NCI-H2171 (cell line): Measurements from ENCODE around the gene PGBD1.

Source experiments
- DNase-seq: peaks from one replicate; lab custom pipeline; 2025; lab: John Stamatoyannopoulos, UW

Gene PGBD1, protein sequence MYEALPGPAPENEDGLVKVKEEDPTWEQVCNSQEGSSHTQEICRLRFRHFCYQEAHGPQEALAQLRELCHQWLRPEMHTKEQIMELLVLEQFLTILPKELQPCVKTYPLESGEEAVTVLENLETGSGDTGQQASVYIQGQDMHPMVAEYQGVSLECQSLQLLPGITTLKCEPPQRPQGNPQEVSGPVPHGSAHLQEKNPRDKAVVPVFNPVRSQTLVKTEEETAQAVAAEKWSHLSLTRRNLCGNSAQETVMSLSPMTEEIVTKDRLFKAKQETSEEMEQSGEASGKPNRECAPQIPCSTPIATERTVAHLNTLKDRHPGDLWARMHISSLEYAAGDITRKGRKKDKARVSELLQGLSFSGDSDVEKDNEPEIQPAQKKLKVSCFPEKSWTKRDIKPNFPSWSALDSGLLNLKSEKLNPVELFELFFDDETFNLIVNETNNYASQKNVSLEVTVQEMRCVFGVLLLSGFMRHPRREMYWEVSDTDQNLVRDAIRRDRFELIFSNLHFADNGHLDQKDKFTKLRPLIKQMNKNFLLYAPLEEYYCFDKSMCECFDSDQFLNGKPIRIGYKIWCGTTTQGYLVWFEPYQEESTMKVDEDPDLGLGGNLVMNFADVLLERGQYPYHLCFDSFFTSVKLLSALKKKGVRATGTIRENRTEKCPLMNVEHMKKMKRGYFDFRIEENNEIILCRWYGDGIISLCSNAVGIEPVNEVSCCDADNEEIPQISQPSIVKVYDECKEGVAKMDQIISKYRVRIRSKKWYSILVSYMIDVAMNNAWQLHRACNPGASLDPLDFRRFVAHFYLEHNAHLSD

DNA sequence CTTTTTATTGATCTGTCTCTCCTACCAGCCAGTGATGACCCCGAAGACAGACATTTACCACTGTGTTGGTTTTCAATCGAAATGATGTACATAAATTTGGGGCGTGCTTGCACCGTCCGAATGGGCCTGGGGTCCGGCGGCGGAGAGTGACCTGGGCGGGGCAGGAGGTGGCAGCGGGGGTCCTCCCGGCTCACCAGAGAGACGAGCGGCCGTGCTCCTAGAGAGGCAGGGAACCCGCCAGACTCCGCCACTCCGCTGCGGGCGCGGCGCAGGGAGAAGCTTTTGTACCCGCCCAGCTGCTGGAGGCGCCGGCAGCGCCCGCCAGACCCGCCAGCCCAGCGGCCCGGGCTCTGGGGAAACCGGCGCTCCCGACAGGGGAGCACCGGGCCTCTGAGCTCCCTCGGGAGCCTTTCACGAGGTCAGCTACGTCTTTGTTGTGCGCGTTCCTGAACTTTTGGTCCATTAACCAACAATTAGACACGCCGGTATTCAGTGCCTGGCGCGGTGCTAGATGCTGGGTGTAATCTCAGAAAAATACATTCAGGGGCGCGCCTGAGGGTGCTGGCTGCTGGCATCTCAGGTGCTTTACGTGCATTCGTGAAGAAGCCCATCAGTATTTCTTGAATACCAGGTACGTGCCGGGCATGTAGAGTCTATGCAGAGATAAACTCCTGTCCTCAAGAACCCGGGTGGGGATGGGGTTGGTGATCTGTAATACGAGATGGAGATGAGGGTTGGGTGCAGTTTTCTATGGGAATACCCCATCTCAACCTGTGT lies at the start of gene PGBD1:
TSS of gene PGBD1 (plus strand) at position 285 of the 777 bp plus-strand sequence. CDS start 2,242 bp downstream, outside the sequence.
- peak; percentile 80 for DNase-seq

- DNase-seq = no peak
Observed at GRCh38 chr6:28232785-28233184, 48.6 kb upstream of the PGBD1 start.

- DNase-seq = no peak
Observed at GRCh38 chr6:28235912-28236452, 45.4 kb upstream of the PGBD1 start.

DNA sequence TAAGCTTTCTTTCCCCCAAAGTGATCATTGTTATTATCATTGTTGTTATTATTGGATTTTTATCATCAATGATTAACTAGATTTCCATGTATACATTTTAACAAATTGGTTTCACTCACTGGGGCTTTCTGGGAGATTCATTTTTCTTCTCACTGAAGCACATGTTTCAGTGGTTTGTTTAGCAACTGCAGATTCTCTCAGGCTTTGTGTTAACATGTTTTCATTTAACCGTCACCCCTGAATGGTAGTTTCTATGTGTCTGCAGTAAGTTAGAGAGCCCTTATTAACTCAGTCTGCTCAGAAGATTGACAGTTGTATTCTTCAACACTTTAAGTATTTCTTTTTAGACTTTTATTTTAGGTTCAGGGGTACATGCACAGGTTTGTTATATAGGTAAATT lies 41.7 kb upstream of the PGBD1 start:
- DNase-seq = no peak

DNA sequence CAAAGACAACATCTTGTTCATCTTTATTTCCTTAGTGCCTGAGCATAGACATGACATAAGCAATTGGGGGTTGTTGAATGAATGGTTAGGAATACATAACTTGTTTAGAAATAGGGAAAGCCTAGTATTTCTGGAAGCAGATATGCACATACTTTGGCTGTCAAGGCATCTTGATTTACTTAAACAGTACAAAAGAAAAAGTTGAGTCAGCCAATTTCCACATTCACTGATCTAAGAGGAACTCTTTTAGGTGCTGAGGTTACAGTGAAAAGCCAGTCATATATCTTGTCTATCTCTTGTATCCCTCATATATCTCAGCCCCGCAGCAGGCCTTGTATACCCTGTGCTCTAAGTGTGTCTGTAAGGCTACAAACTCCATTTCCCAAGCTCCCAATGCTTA lies 40.9 kb upstream of the PGBD1 start:
- DNase-seq = no peak

DNA sequence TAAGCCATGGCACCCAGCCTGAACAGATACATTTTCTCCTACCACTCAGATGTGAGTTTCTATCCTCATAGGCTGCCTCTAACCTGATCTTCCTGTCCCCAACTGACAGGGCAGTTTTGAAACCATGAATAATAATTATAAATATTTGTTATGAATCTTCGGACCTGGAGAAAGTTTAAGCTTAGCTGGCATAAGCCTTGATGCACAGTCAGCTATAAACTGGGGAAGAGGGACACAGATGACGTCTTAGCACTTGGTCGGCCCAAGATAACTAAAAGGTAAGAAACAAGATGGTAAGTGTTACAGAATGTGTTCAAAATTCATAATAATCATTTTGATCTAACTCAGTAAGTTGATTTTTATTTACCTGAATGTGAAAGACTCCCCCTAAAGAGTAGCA lies 37.4 kb upstream of the PGBD1 start:
- no peak for DNase-seq

DNA sequence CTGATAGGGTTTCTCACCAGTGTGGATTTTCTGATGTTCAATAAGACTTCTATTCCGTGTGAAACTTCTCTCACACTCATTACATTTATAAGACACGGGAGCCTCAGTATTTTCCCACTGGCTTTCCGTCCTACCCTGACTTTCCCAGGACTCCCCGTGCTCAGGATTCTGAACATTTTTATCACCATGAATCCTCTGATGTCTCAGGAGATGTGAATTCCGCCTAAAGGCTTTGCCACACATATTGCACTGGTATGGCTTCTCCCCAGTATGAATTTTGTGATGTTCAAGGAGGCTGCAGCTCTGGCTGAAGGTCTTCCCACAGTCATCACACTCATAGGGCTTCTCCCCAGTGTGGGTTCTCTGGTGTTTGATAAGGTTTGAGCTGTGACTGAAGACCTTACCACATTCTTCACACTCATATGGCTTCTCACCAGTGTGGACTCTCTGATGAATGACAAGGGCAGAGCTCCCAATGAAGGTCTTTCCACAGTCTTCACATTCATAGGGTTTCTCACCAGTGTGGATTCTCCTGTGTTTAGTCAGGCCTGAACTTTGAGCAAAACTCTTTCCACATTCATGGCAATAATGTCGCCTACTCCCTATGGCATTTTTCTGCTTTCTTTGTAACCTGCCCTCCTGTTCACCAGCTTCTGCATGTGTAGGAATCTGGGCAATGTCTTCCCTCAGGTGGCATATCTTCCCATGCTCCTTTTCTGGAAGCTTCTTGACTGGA lies 36.0 kb upstream of the PGBD1 start:
- no peak for DNase-seq

DNA sequence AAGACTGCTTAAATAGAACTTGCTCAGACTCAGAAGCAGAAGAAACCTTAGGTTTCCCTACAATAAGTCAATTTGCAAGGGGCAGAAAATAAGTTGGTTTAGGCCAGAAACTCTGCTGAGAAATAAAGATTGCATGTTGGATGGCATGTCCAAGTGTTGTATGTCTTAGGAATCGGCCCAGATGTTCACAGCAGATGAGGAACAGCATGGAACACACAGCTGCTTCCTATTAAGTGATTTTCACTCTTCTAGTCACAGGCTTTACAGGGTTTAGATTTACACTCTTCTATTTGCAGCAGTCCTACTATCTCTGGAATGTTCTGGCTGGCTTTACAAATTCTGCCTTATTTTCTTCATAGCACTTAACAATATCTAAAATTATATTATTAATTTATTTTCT lies 32.5 kb upstream of the PGBD1 start:
- DNase-seq = no peak

- DNase-seq = no peak
Observed at GRCh38 chr6:28250747-28251146, 30.6 kb upstream of the PGBD1 start.

- DNase-seq = no peak
Observed at GRCh38 chr6:28251661-28252008, 29.7 kb upstream of the PGBD1 start.

- DNase-seq = peak; percentile 85
Observed at GRCh38 chr6:28252009-28252975, 29.1 kb upstream of the PGBD1 start, which contains the start of gene ZKSCAN4. Gene ZKSCAN4, minus strand, starts transcription at chr6:28252269. Its CDS starts 289 bp downstream, at chr6:28251980.

GRCh38 chr6:28254121-28254519 lies 27.3 kb upstream of the PGBD1 start:
- no peak for DNase-seq

GRCh38 chr6:28257042-28257441 lies 24.3 kb upstream of the PGBD1 start:
- no peak for DNase-seq

DNA sequence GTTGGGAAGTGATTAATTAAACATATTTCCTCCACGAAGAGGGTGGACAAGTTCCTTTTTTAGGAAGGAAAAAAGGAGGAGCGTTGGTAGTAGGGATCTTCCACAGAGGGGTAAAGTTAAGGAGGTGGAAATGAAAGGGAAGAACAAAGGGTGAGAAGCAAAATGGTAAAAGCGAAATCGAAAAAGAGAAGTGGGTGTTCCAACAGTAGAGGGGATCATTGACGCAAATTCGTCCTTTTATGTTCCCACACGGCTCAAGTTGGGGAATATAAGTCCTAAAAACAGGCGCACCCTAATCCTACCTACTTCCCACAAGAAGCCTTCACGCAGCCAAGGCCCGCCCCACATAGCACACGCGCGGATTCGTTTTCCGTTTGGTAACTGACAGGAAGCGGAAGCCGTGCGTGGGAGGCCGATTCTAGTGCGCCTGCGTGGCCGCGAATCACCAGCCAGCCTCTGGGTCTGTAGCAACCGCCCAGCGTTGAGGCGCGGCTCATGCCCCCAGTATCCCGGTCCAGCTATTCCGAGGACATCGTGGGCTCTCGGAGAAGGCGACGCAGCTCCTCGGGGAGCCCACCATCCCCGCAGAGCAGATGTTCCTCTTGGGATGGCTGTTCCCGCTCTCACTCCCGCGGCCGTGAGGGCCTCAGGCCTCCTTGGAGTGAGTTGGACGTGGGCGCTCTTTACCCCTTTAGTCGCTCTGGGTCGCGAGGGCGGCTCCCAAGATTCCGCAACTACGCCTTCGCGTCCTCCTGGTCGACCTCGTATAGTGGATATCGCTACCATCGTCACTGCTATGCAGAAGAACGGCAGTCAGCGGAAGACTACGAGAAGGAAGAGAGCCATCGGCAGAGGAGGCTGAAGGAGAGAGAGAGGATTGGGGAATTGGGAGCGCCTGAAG lies 22.2 kb upstream of the PGBD1 start, which contains the start of gene NKAPL:
TSS of gene NKAPL (plus strand) at position 421 of the 901 bp plus-strand sequence. CDS start at position 496, 75 bp downstream.
- no peak for DNase-seq

GRCh38 chr6:28263922-28264321 lies 17.4 kb upstream of the PGBD1 start:
- no peak for DNase-seq

GRCh38 chr6:28264834-28265401 lies 16.5 kb upstream of the PGBD1 start:
- no peak for DNase-seq

DNA sequence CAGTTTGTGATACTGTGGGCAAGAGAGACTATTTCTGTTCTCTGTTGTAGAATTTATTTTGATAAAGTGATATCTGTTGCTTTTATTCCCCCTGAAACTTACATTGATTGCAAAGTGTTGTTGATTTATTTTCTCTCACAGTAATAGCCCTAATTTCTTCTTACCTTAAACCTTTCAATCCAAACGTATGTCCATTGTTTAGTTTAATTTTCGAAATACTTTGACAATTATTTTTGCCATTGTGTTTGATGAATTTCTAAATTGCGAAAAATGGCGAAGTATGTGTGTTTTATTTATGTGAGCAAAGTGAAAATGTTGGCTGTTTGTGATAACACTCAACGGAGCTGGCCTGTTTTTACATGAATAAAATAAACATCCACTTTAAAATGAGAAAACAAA lies 14.8 kb upstream of the PGBD1 start:
- no peak for DNase-seq

GRCh38 chr6:28266962-28267694 lies 14.2 kb upstream of the PGBD1 start, which contains the start of gene ZSCAN26:
Gene ZSCAN26, plus strand, starts transcription at chr6:28267143. Its CDS starts 4,777 bp downstream, at chr6:28271920.
- peak; percentile 84 for DNase-seq
